ENCODE data around the gene EPB41L4B.
"Not testable (repeated sequence)": the region's sequence is repeated elsewhere in the genome, so short reads cannot be mapped to it uniquely, and the experiment has no call there.

Gene EPB41L4B

DNA sequence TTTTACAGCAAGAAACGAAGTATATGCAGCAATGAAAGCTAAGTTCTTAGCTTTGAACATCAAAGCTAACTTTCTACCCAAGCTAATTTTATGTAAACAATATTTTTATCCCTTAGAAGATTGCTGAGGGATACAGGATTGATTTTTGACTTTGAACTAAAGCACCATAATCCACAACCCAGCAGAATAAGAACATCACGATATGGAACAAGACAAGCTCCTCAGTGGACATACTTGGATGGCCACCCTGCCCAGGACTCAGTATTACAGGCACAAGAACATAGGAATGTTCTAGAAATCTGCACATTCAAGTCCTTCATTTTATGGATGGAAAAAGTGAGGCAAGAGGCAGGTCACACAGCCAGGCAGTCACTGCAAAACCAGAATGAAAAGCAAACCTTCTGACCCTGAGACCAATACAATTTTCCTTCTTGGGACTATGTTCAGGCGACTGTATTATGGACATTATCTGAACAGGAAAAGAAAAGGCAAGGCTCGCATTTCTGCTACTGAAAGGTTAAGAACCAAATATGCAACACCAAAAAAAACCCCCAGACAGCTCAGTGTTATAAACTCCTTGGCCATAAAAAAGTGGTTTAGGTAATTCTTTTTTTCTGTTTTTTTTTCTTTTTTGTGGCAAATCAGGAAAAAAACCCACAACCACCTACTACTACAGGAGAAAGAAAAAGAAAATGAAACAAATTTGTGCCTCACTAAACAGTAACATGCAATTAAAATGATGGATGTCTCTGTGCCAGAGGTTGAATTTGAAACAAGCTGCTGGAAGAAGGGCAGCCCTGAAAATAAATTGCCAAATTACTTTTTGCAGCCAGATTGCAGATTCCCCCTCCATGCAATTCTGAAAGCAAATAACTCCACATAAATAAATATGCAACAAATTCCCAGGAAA lies 25.4 kb downstream of the EPB41L4B start:
- FAIRE-seq, result no peak

DNA sequence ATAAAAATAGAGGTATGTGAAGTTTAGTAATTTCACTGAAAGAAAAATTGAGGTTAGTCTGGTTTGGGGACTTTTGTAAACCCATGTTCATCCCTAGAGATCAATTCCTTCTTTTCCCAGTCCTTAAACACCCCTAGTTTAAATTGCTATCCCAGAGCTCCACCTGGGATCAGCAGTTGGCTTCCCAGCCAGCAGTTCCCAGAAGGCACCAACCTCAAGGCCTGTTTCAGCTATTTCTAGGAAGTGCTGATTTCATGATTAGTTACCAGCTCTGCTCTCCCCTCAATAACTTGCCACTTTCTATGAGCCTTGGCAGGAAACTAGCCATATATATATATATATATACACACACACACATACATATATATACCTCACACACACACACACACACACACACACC lies 30.5 kb downstream of the EPB41L4B start:
- no peak for FAIRE-seq

DNA sequence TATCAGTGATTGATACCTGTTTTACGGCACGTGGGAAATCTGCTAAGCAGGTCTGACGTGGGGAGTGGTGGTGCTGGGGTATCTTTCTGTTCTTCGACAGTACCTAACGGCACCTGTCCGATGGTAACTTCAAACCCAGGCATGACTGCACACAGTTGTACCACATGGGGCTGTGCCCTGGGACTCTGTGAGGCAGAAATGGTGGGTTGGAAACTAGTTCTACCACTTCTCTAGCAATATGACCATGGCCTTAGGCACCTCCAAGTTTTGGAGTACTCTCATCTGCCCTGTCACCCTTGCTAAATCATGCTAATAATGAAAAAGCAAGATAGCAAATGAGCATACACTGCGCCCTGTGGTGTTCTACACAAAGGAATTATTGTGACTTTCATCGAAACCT lies 30.9 kb downstream of the EPB41L4B start:
- no peak for FAIRE-seq

DNA sequence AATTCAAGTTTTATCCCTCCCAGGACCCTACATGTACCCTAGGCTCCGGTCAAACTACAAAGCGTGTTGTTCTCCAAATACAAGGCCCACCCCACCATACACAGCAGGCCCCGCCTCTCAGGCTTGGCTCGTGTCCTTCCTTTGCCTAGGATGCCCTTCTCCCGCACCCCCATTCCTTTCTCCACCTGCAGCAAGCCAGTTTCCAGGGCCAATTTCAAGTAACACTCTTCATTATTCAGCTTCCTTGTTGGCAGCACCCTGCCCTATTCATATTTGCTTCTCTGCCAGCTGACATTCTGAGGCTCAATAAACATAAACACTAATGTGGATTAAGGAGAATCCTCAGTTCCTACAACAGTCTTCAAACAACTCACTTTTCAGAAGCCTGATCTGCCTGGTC lies 31.7 kb downstream of the EPB41L4B start:
- no peak for FAIRE-seq

DNA sequence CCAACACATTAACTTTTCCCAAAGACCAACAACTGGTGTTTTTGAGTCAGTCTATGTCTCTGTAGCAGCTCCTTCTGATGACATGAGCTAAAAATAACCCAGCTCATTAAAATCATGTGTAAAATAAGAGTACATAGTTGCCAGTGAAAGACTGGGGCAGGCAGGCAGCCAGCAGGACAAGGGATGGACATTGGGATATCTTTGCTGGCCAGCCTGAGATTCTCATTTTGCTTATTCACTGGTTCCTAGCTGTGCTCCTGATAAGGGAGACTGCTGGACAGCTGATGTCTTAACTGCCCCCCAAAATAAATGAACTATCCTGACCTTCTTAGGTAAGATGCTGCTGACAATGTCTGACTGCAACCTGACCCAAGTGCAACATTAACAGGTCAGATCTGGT lies 33.9 kb downstream of the EPB41L4B start:
- no peak for FAIRE-seq

GRCh38 chr9:109286571-109286977 lies 34.3 kb downstream of the EPB41L4B start:
- no peak for FAIRE-seq

DNA sequence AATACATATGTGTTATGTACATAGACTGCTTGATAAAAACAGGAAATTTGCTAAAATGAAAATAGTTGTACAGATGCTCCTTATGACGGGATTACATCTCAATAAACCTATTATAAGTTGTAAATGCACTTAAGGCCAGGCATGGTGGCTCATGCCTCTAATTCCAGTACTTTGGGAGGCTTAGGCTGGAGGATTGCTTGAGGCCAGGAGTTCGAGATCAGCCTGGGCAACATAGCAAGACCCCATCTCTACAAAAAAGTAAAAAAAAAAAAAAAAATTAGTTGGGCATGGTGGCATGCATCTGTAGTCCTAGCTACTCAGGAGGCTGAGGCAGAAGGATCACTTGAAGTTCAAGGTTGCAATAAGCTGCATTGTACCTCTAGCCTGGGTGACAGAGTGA lies 37.2 kb downstream of the EPB41L4B start:
- FAIRE-seq, result not testable (repeated sequence)

DNA sequence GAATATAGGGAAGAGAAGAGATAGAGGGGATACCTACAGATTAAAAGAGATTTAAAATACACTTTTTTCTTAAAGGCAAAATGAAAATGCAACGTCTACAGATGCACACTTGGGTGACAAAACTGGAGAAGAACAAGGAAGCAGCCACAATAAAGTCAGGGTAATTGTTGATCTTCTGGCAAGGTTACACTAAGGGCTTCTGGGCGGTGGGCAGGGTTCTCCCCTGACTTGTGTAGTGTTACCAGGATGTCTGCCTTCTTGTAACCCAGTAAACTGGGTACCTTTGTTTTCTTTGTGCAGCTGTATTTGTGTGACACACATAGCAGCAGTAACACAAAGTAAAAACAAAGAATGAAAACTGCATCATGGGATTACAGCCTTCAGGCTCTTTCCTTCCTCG lies 37.8 kb downstream of the EPB41L4B start:
- FAIRE-seq, result no peak

DNA sequence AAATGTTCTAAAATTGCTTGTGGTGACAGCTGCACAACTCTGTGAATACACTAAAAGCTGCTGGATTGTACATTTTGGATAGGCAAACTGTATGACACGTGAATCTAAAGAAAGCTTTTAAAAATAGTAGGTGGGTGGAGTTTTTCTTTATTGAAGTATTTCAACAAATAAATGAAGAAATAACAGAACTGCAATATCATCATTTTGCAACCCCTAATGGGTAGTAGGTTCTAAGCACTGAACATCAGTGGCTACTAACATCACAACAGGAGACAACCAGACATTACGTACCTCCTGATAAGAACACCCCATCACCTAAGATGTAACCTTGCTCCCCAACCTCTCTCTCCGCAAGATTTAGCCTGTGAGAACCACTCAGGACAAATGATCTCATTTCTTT lies 38.6 kb downstream of the EPB41L4B start:
- no peak for FAIRE-seq

- no peak for FAIRE-seq
Observed at GRCh38 chr9:109281518-109281917, 39.3 kb downstream of the EPB41L4B start.

- no peak for FAIRE-seq
Observed at GRCh38 chr9:109278848-109279247, 42.0 kb downstream of the EPB41L4B start.

DNA sequence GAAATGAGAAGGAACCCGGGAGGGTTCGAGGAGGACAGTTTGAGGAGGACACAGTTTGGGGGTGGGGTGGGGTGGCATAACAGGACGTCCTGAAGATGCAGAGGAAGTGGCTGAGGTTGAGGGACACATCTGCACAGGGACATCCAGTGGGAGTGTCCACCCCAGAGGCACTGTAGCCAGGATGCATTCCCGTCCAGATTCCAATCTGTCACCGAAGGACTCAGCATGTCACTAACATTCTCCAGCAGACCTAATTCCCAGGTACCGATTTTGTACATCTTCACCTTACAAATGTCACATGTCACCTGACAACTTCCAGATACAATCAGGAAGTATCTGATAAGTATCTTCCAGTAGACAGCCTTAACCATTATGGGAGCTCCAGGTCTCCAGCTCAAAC lies 42.6 kb downstream of the EPB41L4B start:
- no peak for FAIRE-seq

DNA sequence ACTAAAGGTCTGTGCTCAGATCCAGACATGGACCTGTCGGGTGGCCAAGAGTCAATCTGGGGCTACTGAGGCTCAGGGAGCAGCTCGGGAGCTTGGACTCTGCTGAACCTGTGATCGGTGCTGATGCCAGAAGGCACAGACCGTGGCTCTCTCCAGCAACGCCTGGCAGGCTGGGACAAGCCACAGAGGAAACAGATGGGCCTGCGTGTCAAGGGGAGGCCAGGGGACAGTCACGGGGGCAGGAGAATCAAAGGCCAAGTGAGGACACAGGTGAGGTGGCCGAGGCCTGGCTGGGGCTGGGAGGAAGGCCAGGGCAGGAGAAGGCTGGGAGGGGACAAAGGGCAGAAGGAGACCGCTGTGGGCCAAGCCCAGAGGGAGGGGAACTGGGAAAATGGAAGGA lies 43.4 kb downstream of the EPB41L4B start:
- FAIRE-seq, result no peak

- FAIRE-seq, result no peak
Observed at GRCh38 chr9:109276469-109277440, 44.1 kb downstream of the EPB41L4B start.

DNA sequence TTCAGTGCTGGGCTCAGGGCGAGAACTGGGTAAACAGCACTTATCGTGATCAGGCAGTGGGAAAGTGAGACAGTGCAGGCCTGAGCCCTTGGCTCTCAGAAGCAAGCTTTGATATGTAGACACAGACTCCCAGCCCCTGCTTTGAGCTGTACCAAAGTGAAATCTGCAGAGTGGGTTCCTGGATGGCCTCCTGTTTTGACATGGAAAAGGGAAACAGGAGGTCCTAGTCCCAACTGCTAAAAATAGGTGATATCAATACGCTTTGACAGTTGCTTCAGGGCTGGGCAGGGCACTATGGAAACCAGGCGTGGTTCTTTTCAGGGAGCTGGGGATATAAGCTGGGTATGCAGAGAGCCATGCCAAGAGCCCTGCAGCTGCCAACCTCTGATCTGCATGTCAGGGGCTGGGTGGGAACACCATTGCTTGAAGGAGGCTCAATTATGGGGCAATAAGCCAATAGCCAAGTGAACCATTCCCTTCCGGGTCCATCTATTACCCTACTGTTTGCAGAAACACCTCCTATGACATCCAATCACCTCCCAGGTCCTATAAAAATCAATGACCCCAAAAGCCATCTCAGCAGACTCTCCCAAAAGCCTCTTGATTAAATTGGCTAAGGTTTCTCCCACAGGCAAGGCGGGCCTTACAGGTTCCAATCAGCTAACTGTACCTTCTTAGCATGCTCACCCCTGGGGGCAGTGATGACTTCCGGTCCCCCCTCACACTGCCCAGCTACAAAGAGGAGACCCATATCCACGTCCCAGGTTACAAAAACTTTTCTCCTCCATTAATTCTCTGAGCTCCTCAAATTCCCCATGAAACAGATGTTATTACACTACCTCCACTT lies 45.8 kb downstream of the EPB41L4B start:
- FAIRE-seq, result no peak

DNA sequence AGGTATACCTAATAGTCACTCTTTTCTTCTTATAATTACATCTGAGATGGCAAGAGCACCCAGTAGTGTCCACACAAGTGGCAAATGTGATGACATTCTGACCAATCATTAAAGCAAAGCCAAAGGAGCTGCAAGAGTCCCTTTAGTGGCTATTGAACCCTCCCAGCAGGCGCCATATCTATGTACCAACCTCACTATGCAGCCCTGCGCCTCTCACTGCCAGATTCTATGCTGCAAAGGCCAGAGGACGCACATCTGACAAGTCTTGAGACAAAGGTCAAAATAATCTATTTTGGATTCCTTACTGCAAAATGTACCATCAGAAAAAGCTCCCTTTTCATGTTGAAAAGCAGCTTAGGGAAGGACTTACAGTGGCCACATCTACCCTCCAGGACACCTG lies 47.0 kb downstream of the EPB41L4B start:
- no peak for FAIRE-seq

- FAIRE-seq, result no peak
Observed at GRCh38 chr9:109272745-109273144, 48.1 kb downstream of the EPB41L4B start.

GRCh38 chr9:109272045-109272444 lies 48.8 kb downstream of the EPB41L4B start:
- no peak for FAIRE-seq

DNA sequence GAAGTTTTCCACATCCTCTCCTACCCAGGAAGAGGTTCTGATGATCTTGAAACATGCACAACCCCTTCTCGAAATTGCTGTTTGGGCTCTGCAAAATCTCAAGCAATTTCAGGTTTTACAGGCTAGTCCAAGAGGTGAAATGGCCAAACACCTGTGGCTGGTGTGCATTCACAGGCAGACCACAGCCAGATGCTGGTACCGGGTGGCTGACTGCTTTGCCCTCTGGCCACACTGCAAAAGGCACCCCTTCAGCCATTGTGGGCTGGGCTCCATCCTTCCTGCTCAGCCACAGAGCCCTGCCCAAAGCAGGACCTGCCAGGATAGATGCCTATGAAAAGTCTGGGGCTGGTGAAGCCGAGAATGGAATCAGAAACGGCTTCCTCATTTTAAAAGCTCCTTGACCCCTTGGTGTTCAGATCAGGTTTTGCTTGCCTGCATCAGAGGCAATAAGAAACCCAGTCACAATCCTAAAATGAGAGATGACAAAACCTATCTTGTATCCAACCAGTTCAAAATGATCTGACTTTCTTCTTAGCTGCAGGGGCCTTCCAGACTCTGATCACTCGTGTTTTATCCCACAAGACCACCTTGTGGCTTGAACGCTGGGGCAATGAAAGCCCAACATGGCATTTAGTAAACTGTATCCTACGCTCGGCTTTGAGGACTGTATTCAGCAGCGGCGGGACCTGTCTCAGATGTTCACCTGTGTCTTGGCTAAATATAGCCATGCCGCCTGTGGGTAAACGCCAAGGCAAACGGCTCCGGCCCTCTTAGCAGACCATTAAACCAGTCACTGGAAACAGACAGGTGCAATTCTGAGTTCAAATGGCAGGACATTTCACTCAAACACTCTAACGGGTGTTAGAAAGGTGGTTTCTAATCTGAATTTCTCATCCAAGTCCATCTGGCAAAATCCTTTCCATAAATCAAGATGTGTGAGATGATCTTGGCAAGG lies 49.6 kb downstream of the EPB41L4B start:
- FAIRE-seq, result no peak

- FAIRE-seq, result no peak
Observed at GRCh38 chr9:109270441-109270840, 50.4 kb downstream of the EPB41L4B start.

DNA sequence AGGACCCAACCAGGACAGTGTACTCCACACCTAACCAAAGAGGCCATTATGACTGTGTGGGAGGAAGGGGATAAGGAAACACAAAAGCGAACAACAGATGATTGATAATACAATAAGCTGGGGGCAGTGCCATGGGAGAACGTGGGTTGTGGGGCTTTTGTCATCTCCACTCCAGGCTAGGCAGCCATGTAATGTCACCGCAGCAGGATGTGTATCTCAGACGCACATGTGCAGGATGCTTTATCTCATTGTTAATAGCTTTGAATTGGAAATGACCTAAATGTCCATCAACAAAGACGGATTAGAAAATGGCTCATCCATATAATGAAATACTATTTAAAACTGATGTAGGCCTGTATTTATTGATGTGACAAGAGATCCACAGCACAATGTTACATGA lies 51.0 kb downstream of the EPB41L4B start:
- FAIRE-seq, result no peak

GRCh38 chr9:109269081-109269480 lies 51.8 kb downstream of the EPB41L4B start:
- no peak for FAIRE-seq

All from TTC549 (cell line).